ENCODE results near the gene NMT2.

Gene NMT2

GRCh38 chr10:15188603-15189002 lies 20.1 kb upstream of the NMT2 start:
- Histone ChIP-seq H3K9me3 (ENCODE audit: low read depth, low read length) (no peaks in the 10 kb centered on the region), H3K4me3 (no peak overlapping the region), H3K27ac (no peak overlapping the region), H3K36me3 (ENCODE audit: insufficient read depth, low read length) (no peaks in the 10 kb centered on the region), H3K9ac (ENCODE audit: insufficient read length) (no peak overlapping the region)
- TF ChIP-seq EZH2 (IDR thresholded peaks at IDR 0.05), result no peak
- no peak for TF ChIP-seq POLR2AphosphoS5 (IDR thresholded peaks at IDR 0.05; ENCODE audit: borderline replicate concordance, low read depth, low read length)
- no peak for TF ChIP-seq FOXP2 (optimal IDR thresholded peaks at IDR 0.05; ENCODE audit: control extremely low read depth, extremely low read length, insufficient read depth)
- no peak for DNase-seq (ENCODE audit: low read depth, low spot score)

- H3K9ac ChIP-seq (ENCODE audit: insufficient read length), result no peak overlapping the region
- DNase-seq (ENCODE audit: low read depth, low spot score), result no peak
- H3K27ac ChIP-seq, result no peak overlapping the region
- no peaks in the 10 kb centered on the region for H3K36me3 ChIP-seq (ENCODE audit: insufficient read depth, low read length)
- no peak overlapping the region for H3K4me3 ChIP-seq
- no peaks in the 10 kb centered on the region for H3K9me3 ChIP-seq (ENCODE audit: low read depth, low read length)
- TF ChIP-seq EZH2 (IDR thresholded peaks at IDR 0.05), result no peak
- TF ChIP-seq POLR2AphosphoS5 (IDR thresholded peaks at IDR 0.05; ENCODE audit: borderline replicate concordance, low read depth, low read length), result no peak
- TF ChIP-seq FOXP2 (optimal IDR thresholded peaks at IDR 0.05; ENCODE audit: control extremely low read depth, extremely low read length, insufficient read depth), result no peak
Observed at GRCh38 chr10:15183689-15184481, 15.4 kb upstream of the NMT2 start.

GRCh38 chr10:15182540-15183207 lies 14.2 kb upstream of the NMT2 start:
- no peak for TF ChIP-seq EZH2 (IDR thresholded peaks at IDR 0.05)
- DNase-seq (ENCODE audit: low read depth, low spot score), result no peak
- peak overlapping the region; percentile 25; the same call in 1 of the 2 replicates for H3K4me3 ChIP-seq
- H3K9me3 ChIP-seq (ENCODE audit: low read depth, low read length), result no peaks in the 10 kb centered on the region
- H3K9ac ChIP-seq (ENCODE audit: insufficient read length), result peak overlapping the region; percentile 15
- H3K27ac ChIP-seq, result peak overlapping the region; percentile 62; the same call in 1 of the 2 replicates
- H3K36me3 ChIP-seq (ENCODE audit: insufficient read depth, low read length), result no peaks in the 10 kb centered on the region

GRCh38 chr10:15181576-15182156 lies 13.2 kb upstream of the NMT2 start:
- Histone ChIP-seq H3K9ac (ENCODE audit: insufficient read length) (no peak overlapping the region), H3K9me3 (ENCODE audit: low read depth, low read length) (no peaks in the 10 kb centered on the region), H3K36me3 (ENCODE audit: insufficient read depth, low read length) (no peaks in the 10 kb centered on the region), H3K4me3 (no peak overlapping the region), H3K27ac (no peak overlapping the region)
- DNase-seq (ENCODE audit: low read depth, low spot score), result no peak
- no peak for TF ChIP-seq FOXP2 (optimal IDR thresholded peaks at IDR 0.05; ENCODE audit: control extremely low read depth, extremely low read length, insufficient read depth)
- no peak for TF ChIP-seq EZH2 (IDR thresholded peaks at IDR 0.05)
- TF ChIP-seq POLR2AphosphoS5 (IDR thresholded peaks at IDR 0.05; ENCODE audit: borderline replicate concordance, low read depth, low read length), result no peak

GRCh38 chr10:15180736-15181135 lies 12.2 kb upstream of the NMT2 start:
- H3K4me3 ChIP-seq, result no peak overlapping the region
- TF ChIP-seq EZH2 (IDR thresholded peaks at IDR 0.05) (no peak), FOXP2 (optimal IDR thresholded peaks at IDR 0.05; ENCODE audit: control extremely low read depth, extremely low read length, insufficient read depth) (no peak), POLR2AphosphoS5 (IDR thresholded peaks at IDR 0.05; ENCODE audit: borderline replicate concordance, low read depth, low read length) (no peak)
- no peak overlapping the region for H3K9ac ChIP-seq (ENCODE audit: insufficient read length)
- no peak for DNase-seq (ENCODE audit: low read depth, low spot score)
- H3K27ac ChIP-seq, result no peak overlapping the region
- H3K9me3 ChIP-seq (ENCODE audit: low read depth, low read length), result no peaks in the 10 kb centered on the region
- H3K36me3 ChIP-seq (ENCODE audit: insufficient read depth, low read length), result no peaks in the 10 kb centered on the region

- TF ChIP-seq POLR2AphosphoS5 (IDR thresholded peaks at IDR 0.05; ENCODE audit: borderline replicate concordance, low read depth, low read length) (no peak), FOXP2 (optimal IDR thresholded peaks at IDR 0.05; ENCODE audit: control extremely low read depth, extremely low read length, insufficient read depth) (no peak), EZH2 (IDR thresholded peaks at IDR 0.05) (no peak)
- Histone ChIP-seq H3K36me3 (ENCODE audit: insufficient read depth, low read length) (no peaks in the 10 kb centered on the region), H3K9me3 (ENCODE audit: low read depth, low read length) (no peaks in the 10 kb centered on the region), H3K9ac (ENCODE audit: insufficient read length) (no peak overlapping the region), H3K4me3 (no peak overlapping the region), H3K27ac (no peak overlapping the region)
- no peak for DNase-seq (ENCODE audit: low read depth, low spot score)
Observed at GRCh38 chr10:15176269-15176668, 7.8 kb upstream of the NMT2 start.

GRCh38 chr10:15175587-15175986 lies 7.1 kb upstream of the NMT2 start:
- no peak overlapping the region for H3K4me3 ChIP-seq
- DNase-seq (ENCODE audit: low read depth, low spot score), result no peak
- no peaks in the 10 kb centered on the region for H3K9me3 ChIP-seq (ENCODE audit: low read depth, low read length)
- no peaks in the 10 kb centered on the region for H3K36me3 ChIP-seq (ENCODE audit: insufficient read depth, low read length)
- H3K27ac ChIP-seq, result no peak overlapping the region
- H3K9ac ChIP-seq (ENCODE audit: insufficient read length), result no peak overlapping the region
- TF ChIP-seq FOXP2 (optimal IDR thresholded peaks at IDR 0.05; ENCODE audit: control extremely low read depth, extremely low read length, insufficient read depth), result no peak
- no peak for TF ChIP-seq POLR2AphosphoS5 (IDR thresholded peaks at IDR 0.05; ENCODE audit: borderline replicate concordance, low read depth, low read length)
- TF ChIP-seq EZH2 (IDR thresholded peaks at IDR 0.05), result no peak

- Histone ChIP-seq H3K4me3 (no peak overlapping the region), H3K36me3 (ENCODE audit: insufficient read depth, low read length) (no peaks in the 10 kb centered on the region), H3K27ac (no peak overlapping the region), H3K9me3 (ENCODE audit: low read depth, low read length) (no peaks in the 10 kb centered on the region), H3K9ac (ENCODE audit: insufficient read length) (no peak overlapping the region)
- no peak for TF ChIP-seq FOXP2 (optimal IDR thresholded peaks at IDR 0.05; ENCODE audit: control extremely low read depth, extremely low read length, insufficient read depth)
- TF ChIP-seq EZH2 (IDR thresholded peaks at IDR 0.05), result no peak
- TF ChIP-seq POLR2AphosphoS5 (IDR thresholded peaks at IDR 0.05; ENCODE audit: borderline replicate concordance, low read depth, low read length), result no peak
- no peak for DNase-seq (ENCODE audit: low read depth, low spot score)
Observed at GRCh38 chr10:15172306-15172840, 3.9 kb upstream of the NMT2 start.

All from SK-N-MC (cell line).